SK-N-SH treated with all-trans-retinoic acid at 6 μM for 48 hours (cell line): Measurements from ENCODE around the gene POU4F1.

Source experiments
- ATAC-seq: fragments of 200-7000 bp; cut with Tn5 transposase; 3 replicates; pipeline ENCODE4 v1.9.1; 2020; ENCODE audit warnings: mild to moderate bottlenecking, moderate library complexity
- ARNTL ChIP-seq: fragments of 450-650 bp; formaldehyde crosslinking; IDR thresholded peaks from 2 replicates; pipeline ENCODE4 v1.5.0; 2020; ENCODE audit warnings: low read depth, mild to moderate bottlenecking, moderate library complexity, borderline replicate concordance
- BACH2 ChIP-seq: fragments of 250-450 bp; sonication (Bioruptor Pico); IDR thresholded peaks from 2 replicates; pipeline ENCODE4 v1.9.0; 2021; ENCODE audit warnings: mild to moderate bottlenecking, borderline replicate concordance
- CSDC2 ChIP-seq: fragments of 250-450 bp; sonication (Bioruptor Pico); IDR thresholded peaks from 2 replicates; pipeline ENCODE4 v1.5.0; 2020; ENCODE audit warnings: mild to moderate bottlenecking, moderate library complexity
- ESRRG ChIP-seq: fragments of 250-450 bp; sonication (Bioruptor Pico); IDR thresholded peaks from 2 replicates; pipeline ENCODE4 v1.6.1; 2021; ENCODE audit warnings: mild to moderate bottlenecking
- GLIS3 ChIP-seq: fragments of 250-450 bp; sonication (Bioruptor Pico); IDR thresholded peaks from 2 replicates; pipeline ENCODE4 v1.5.0; 2020; ENCODE audit warnings: mild to moderate bottlenecking, moderate library complexity
- ISL1 ChIP-seq: fragments of 250-450 bp; sonication (Bioruptor Pico); IDR thresholded peaks from 2 replicates; pipeline ENCODE4 v2.1.2; 2022; ENCODE audit warnings: mild to moderate bottlenecking, moderate library complexity
- OSR1 ChIP-seq: fragments of 250-450 bp; sonication (Bioruptor Pico); IDR thresholded peaks from 2 replicates; pipeline ENCODE4 v1.8.0; 2022; ENCODE audit warnings: moderate library complexity, mild to moderate bottlenecking, inconsistent platforms
- PPARA ChIP-seq: fragments of 250-450 bp; sonication (Bioruptor Pico); IDR thresholded peaks from 2 replicates; pipeline ENCODE4 v1.5.0; 2020; ENCODE audit warnings: mild to moderate bottlenecking, borderline replicate concordance
- RARB ChIP-seq: fragments of 250-450 bp; sonication (Bioruptor Pico); IDR thresholded peaks from 2 replicates; pipeline ENCODE4 v1.8.0; 2021; ENCODE audit warnings: mild to moderate bottlenecking, moderate library complexity
- SNAI2 ChIP-seq: fragments of 250-450 bp; sonication (Bioruptor Pico); IDR thresholded peaks from 2 replicates; pipeline ENCODE4 v1.5.0; 2020; ENCODE audit warnings: mild to moderate bottlenecking, moderate library complexity
- TCF4 ChIP-seq: fragments of 250-450 bp; sonication (Bioruptor Pico); IDR thresholded peaks from 2 replicates; pipeline ENCODE4 v1.8.0; 2021; ENCODE audit warnings: mild to moderate bottlenecking, moderate library complexity, borderline replicate concordance
- TOX ChIP-seq: fragments of 250-450 bp; sonication (Bioruptor Pico); IDR thresholded peaks from 2 replicates; pipeline ENCODE4 v1.8.0; 2021; ENCODE audit warnings: mild to moderate bottlenecking, moderate library complexity, borderline replicate concordance
- ZC3H10 ChIP-seq: fragments of 250-450 bp; sonication (Bioruptor Pico); IDR thresholded peaks from 2 replicates; pipeline ENCODE4 v1.5.1; 2021; ENCODE audit warnings: mild to moderate bottlenecking, moderate library complexity
- ZFP3 ChIP-seq: fragments of 250-450 bp; sonication (Bioruptor Pico); IDR thresholded peaks from 2 replicates; pipeline ENCODE4 v1.5.0; 2020; ENCODE audit warnings: mild to moderate bottlenecking, moderate library complexity
- ZNF565 ChIP-seq: fragments of 450-650 bp; formaldehyde crosslinking; conservative IDR thresholded peaks from 2 replicates; pipeline ENCODE4 v1.5.0; 2020; ENCODE audit warnings: low read depth, mild to moderate bottlenecking, moderate library complexity
- ZNF70 ChIP-seq: fragments of 450-650 bp; formaldehyde crosslinking; IDR thresholded peaks from 2 replicates; pipeline ENCODE4 v1.5.0; 2020; ENCODE audit warnings: mild to moderate bottlenecking, moderate library complexity
- ZNF8 ChIP-seq: fragments of 450-650 bp; formaldehyde crosslinking; IDR thresholded peaks from 2 replicates; pipeline ENCODE4 v1.5.0; 2020; ENCODE audit warnings: mild to moderate bottlenecking, moderate library complexity
- TF ChIP-seq, protein P1 (sequence below): fragments of 250-450 bp; sonication (Bioruptor Pico); IDR thresholded peaks from 2 replicates; pipeline ENCODE4 v1.5.1; 2020; ENCODE audit warnings: low read depth, mild to moderate bottlenecking, moderate library complexity
- TF ChIP-seq, protein P2 (sequence below): fragments of 250-450 bp; sonication (Bioruptor Pico); IDR thresholded peaks from 2 replicates; pipeline ENCODE4 v1.5.0; 2020; ENCODE audit warnings: mild to moderate bottlenecking, moderate library complexity
- TF ChIP-seq, protein P3 (sequence below): fragments of 250-450 bp; sonication (Bioruptor Pico); IDR thresholded peaks from 2 replicates; pipeline ENCODE4 v1.8.0; 2020; ENCODE audit warnings: mild to moderate bottlenecking, moderate library complexity, borderline replicate concordance
- TF ChIP-seq, protein P4 (sequence below): fragments of 250-450 bp; sonication (Bioruptor Pico); IDR thresholded peaks from 2 replicates; pipeline ENCODE4 v1.5.1; 2021; ENCODE audit warnings: mild to moderate bottlenecking, moderate library complexity
- TF ChIP-seq, protein P5 (sequence below): fragments of 250-450 bp; sonication (Bioruptor Pico); IDR thresholded peaks from 2 replicates; pipeline ENCODE4 v1.8.0; 2021; ENCODE audit warnings: low read depth, mild to moderate bottlenecking, moderate library complexity, borderline replicate concordance

Gene POU4F1, protein sequence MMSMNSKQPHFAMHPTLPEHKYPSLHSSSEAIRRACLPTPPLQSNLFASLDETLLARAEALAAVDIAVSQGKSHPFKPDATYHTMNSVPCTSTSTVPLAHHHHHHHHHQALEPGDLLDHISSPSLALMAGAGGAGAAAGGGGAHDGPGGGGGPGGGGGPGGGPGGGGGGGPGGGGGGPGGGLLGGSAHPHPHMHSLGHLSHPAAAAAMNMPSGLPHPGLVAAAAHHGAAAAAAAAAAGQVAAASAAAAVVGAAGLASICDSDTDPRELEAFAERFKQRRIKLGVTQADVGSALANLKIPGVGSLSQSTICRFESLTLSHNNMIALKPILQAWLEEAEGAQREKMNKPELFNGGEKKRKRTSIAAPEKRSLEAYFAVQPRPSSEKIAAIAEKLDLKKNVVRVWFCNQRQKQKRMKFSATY

DNA sequence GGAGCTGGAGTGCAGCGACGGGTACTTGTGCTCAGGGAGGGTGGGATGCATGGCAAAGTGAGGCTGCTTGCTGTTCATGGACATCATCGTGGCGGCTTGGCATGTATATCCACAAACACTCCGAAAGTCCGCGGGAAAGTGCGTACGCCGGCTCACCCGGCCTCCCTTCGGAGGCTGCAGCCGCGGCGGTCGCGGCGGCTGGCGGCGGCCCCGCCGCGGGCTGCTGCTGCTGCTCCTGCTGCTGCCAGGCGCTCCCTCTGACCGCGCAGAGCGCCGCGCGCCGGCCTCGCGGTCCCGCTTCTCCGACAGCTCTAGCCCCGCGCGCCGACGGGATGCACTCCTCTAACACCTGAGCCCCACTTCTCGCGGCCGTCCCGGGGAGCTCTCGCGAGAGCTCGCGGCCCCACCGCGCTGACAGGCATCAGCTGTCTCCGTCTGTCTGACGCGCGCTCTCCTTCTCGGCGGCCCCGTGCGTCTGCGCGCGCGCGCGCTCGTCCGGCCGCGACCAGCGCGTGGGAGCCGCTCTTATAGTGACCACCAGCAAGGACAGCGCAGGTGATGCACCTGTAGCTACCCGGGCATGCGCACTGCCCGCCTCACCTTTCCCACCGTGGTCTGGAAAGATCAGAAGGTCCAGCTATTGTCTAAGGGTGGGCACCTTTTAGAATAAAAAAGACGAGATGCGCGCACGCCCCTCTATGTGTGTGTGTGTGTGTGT, at the start of gene POU4F1:
POU4F1 (minus strand) TSS at position 313 of the 718 bp plus-strand sequence; CDS start at position 87, 226 bp downstream.
- TF ChIP-seq, protein P1, sequence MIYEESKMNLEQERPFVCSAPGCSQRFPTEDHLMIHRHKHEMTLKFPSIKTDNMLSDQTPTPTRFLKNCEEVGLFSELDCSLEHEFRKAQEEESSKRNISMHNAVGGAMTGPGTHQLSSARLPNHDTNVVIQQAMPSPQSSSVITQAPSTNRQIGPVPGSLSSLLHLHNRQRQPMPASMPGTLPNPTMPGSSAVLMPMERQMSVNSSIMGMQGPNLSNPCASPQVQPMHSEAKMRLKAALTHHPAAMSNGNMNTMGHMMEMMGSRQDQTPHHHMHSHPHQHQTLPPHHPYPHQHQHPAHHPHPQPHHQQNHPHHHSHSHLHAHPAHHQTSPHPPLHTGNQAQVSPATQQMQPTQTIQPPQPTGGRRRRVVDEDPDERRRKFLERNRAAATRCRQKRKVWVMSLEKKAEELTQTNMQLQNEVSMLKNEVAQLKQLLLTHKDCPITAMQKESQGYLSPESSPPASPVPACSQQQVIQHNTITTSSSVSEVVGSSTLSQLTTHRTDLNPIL (CRISPR knock-in tag): no peak
- TF ChIP-seq, protein P2, sequence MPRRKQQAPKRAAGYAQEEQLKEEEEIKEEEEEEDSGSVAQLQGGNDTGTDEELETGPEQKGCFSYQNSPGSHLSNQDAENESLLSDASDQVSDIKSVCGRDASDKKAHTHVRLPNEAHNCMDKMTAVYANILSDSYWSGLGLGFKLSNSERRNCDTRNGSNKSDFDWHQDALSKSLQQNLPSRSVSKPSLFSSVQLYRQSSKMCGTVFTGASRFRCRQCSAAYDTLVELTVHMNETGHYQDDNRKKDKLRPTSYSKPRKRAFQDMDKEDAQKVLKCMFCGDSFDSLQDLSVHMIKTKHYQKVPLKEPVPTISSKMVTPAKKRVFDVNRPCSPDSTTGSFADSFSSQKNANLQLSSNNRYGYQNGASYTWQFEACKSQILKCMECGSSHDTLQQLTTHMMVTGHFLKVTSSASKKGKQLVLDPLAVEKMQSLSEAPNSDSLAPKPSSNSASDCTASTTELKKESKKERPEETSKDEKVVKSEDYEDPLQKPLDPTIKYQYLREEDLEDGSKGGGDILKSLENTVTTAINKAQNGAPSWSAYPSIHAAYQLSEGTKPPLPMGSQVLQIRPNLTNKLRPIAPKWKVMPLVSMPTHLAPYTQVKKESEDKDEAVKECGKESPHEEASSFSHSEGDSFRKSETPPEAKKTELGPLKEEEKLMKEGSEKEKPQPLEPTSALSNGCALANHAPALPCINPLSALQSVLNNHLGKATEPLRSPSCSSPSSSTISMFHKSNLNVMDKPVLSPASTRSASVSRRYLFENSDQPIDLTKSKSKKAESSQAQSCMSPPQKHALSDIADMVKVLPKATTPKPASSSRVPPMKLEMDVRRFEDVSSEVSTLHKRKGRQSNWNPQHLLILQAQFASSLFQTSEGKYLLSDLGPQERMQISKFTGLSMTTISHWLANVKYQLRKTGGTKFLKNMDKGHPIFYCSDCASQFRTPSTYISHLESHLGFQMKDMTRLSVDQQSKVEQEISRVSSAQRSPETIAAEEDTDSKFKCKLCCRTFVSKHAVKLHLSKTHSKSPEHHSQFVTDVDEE: no peak
- no peak for TF ChIP-seq GLIS3
- TF ChIP-seq ZFP3 (CRISPR knock-in tag): no peak
- no peak for TF ChIP-seq ARNTL
- no peak for TF ChIP-seq ZNF8 (CRISPR knock-in tag)
- TF ChIP-seq OSR1 (CRISPR knock-in tag): no peak
- TF ChIP-seq TCF4: no peak
- no peak for TF ChIP-seq CSDC2 (CRISPR knock-in tag)
- TF ChIP-seq, protein P3, sequence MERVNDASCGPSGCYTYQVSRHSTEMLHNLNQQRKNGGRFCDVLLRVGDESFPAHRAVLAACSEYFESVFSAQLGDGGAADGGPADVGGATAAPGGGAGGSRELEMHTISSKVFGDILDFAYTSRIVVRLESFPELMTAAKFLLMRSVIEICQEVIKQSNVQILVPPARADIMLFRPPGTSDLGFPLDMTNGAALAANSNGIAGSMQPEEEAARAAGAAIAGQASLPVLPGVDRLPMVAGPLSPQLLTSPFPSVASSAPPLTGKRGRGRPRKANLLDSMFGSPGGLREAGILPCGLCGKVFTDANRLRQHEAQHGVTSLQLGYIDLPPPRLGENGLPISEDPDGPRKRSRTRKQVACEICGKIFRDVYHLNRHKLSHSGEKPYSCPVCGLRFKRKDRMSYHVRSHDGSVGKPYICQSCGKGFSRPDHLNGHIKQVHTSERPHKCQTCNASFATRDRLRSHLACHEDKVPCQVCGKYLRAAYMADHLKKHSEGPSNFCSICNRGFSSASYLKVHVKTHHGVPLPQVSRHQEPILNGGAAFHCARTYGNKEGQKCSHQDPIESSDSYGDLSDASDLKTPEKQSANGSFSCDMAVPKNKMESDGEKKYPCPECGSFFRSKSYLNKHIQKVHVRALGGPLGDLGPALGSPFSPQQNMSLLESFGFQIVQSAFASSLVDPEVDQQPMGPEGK (CRISPR knock-in tag): no peak
- no peak for TF ChIP-seq ZNF70 (CRISPR knock-in tag)
- TF ChIP-seq RARB (CRISPR knock-in tag): no peak
- TF ChIP-seq ISL1 (CRISPR knock-in tag): no peak
- TF ChIP-seq, protein P4, sequence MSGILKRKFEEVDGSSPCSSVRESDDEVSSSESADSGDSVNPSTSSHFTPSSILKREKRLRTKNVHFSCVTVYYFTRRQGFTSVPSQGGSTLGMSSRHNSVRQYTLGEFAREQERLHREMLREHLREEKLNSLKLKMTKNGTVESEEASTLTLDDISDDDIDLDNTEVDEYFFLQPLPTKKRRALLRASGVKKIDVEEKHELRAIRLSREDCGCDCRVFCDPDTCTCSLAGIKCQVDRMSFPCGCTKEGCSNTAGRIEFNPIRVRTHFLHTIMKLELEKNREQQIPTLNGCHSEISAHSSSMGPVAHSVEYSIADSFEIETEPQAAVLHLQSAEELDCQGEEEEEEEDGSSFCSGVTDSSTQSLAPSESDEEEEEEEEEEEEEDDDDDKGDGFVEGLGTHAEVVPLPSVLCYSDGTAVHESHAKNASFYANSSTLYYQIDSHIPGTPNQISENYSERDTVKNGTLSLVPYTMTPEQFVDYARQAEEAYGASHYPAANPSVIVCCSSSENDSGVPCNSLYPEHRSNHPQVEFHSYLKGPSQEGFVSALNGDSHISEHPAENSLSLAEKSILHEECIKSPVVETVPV (CRISPR knock-in tag): no peak
- TF ChIP-seq ZNF565 (CRISPR knock-in tag): no peak
- TF ChIP-seq, protein P5, sequence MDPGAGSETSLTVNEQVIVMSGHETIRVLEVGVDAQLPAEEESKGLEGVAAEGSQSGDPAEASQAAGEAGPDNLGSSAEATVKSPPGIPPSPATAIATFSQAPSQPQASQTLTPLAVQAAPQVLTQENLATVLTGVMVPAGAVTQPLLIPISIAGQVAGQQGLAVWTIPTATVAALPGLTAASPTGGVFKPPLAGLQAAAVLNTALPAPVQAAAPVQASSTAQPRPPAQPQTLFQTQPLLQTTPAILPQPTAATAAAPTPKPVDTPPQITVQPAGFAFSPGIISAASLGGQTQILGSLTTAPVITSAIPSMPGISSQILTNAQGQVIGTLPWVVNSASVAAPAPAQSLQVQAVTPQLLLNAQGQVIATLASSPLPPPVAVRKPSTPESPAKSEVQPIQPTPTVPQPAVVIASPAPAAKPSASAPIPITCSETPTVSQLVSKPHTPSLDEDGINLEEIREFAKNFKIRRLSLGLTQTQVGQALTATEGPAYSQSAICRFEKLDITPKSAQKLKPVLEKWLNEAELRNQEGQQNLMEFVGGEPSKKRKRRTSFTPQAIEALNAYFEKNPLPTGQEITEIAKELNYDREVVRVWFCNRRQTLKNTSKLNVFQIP: no peak
- TF ChIP-seq PPARA (CRISPR knock-in tag): no peak
- TF ChIP-seq TOX (CRISPR knock-in tag): no peak
- TF ChIP-seq BACH2 (CRISPR knock-in tag): no peak
- peak; percentile 46 for ATAC-seq

DNA sequence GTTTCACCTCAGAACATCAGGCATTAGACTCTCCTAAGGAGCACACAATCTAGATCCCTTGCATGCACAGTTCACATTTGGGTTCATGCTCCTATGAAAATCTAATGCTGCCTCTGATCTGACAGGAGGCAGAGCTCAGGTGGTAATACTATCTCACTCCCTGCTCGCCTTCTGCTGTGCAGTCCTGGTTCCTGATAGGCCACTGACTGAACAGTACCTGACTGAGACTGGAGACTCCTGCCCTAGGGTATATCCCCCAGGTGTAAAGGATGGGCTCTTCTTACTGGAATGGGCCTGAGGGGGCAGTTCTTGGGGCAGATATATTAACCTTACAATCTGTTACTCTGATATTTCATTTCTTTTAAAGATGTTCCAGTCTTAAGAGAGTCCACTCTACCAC, 49.3 kb upstream of the POU4F1 start:
- no peak for ATAC-seq
- TF ChIP-seq TCF4: no peak
- TF ChIP-seq ZC3H10 (CRISPR knock-in tag): no peak
- TF ChIP-seq TOX (CRISPR knock-in tag): no peak
- TF ChIP-seq, protein P4 (CRISPR knock-in tag): no peak
- TF ChIP-seq, protein P1 (CRISPR knock-in tag): no peak
- TF ChIP-seq BACH2 (CRISPR knock-in tag): no peak
- no peak for TF ChIP-seq RARB (CRISPR knock-in tag)
- no peak for TF ChIP-seq ZFP3 (CRISPR knock-in tag)
- TF ChIP-seq SNAI2 (CRISPR knock-in tag): no peak
- no peak for TF ChIP-seq ZNF565 (CRISPR knock-in tag)
- TF ChIP-seq OSR1 (CRISPR knock-in tag): no peak
- TF ChIP-seq, protein P2: no peak
- no peak for TF ChIP-seq CSDC2 (CRISPR knock-in tag)
- no peak for TF ChIP-seq ESRRG
- TF ChIP-seq ZNF8 (CRISPR knock-in tag): no peak
- TF ChIP-seq GLIS3: no peak
